IMR-90 (cell line): Measurements from ENCODE around the gene ZNF213. TPM values are rescaled to one million over a fixed set of nuclear protein-coding genes. Genes with fewer than 3 reads are reported as not detected.

ENCODE experiments used
- ATAC-seq: fragments of 200-7000 bp; cut with Tn5 transposase; 2 replicates; pipeline ENCODE4 v1.9.1; 2020; ENCODE audit warnings: low read depth, mild to moderate bottlenecking, moderate library complexity
- BruUV-seq: library from RNA; stranded (reverse); fragments of 400-500 nt; replicated peaks from 2 replicates; lab custom pipeline; 2021; lab: Mats Ljungman, UMichigan
- CTCF ChIA-PET: fragments of 300-600 bp; formaldehyde crosslinking; extraction: SDS; loops from one replicate; lab custom pipeline; 2021; ENCODE audit warnings: antibody characterized with exemption; lab: Yijun Ruan, JAX
- POLR2A ChIA-PET: fragments of 300-600 bp; sonication (Branson Sonifier 250); formaldehyde crosslinking; loops from one replicate; lab custom pipeline; 2022; ENCODE audit warnings: antibody characterized with exemption; ENCODE audit not compliant: unreplicated experiment; lab: Charles Lee
- DNase-seq: peaks from one replicate; pipeline ENCODE4 v3.0.0; 2013
- H2AFZ ChIP-seq: replicated peaks from 2 replicates; pipeline ENCODE3; 2013; ENCODE audit warnings: low read length, mild to moderate bottlenecking; ENCODE audit not compliant: poor library complexity
- H2AK5ac ChIP-seq: 2 replicates; pipeline ENCODE4 v1.6.1; 2013; ENCODE audit warnings: low read depth, low read length, inconsistent platforms
- H2AK9ac ChIP-seq: replicated peaks from 2 replicates; pipeline ENCODE3; 2013; ENCODE audit warnings: mild to moderate bottlenecking, low read depth, low read length, moderate library complexity; ENCODE audit not compliant: poor library complexity
- H2BK120ac ChIP-seq: 2 replicates; pipeline ENCODE4 v1.6.1; 2013; ENCODE audit warnings: low read depth, low read length, inconsistent platforms
- H2BK15ac ChIP-seq: 3 replicates; pipeline ENCODE4 v1.6.1; 2013; ENCODE audit warnings: low read depth, low read length, inconsistent platforms
- H2BK20ac ChIP-seq: 2 replicates; pipeline ENCODE4 v1.6.1; 2013; ENCODE audit warnings: low read depth, mild to moderate bottlenecking, inconsistent platforms, low read length, moderate library complexity
- H2BK5ac ChIP-seq: 2 replicates; pipeline ENCODE4 v1.6.1; 2013; ENCODE audit warnings: mild to moderate bottlenecking, low read depth, low read length, inconsistent platforms; ENCODE audit not compliant: poor library complexity, severe bottlenecking
- H3K14ac ChIP-seq: replicated peaks from 2 replicates; pipeline ENCODE4 v1.6.1; 2013; ENCODE audit warnings: low read depth, low read length, inconsistent platforms
- H3K18ac ChIP-seq: 2 replicates; pipeline ENCODE4 v1.6.1; 2013; ENCODE audit warnings: low read depth, low read length, control low read depth
- H3K23ac ChIP-seq: 2 replicates; pipeline ENCODE4 v1.6.1; 2013; ENCODE audit warnings: low read depth, low read length, inconsistent platforms
- H3K27ac ChIP-seq: 2 replicates; pipeline ENCODE4 v1.5.1; 2013; ENCODE audit warnings: mild to moderate bottlenecking, control low read depth, low read length; ENCODE audit not compliant: insufficient read depth
- H3K27me3 ChIP-seq: 2 replicates; pipeline ENCODE4 v1.6.1; 2013; ENCODE audit warnings: low read length; ENCODE audit not compliant: control insufficient read depth, insufficient read depth
- H3K36me3 ChIP-seq: 2 replicates; pipeline ENCODE4 v1.6.1; 2013; ENCODE audit warnings: low read length, mixed read lengths; ENCODE audit not compliant: control insufficient read depth, insufficient read depth
- H3K4ac ChIP-seq: 2 replicates; pipeline ENCODE4 v1.6.1; 2013; ENCODE audit warnings: low read depth, low read length, inconsistent platforms
- H3K4me1 ChIP-seq: 2 replicates; pipeline ENCODE4 v1.6.1; 2013; ENCODE audit warnings: low read length, mixed read lengths; ENCODE audit not compliant: control insufficient read depth, insufficient read depth
- H3K4me2 ChIP-seq: 2 replicates; pipeline ENCODE4 v1.6.1; 2013; ENCODE audit warnings: low read depth, mild to moderate bottlenecking, control low read depth, low read length, moderate library complexity
- H3K4me3 ChIP-seq: 2 replicates; pipeline ENCODE4 v1.5.1; 2013; ENCODE audit warnings: low read depth, mild to moderate bottlenecking, control low read depth, low read length, moderate library complexity; ENCODE audit not compliant: insufficient read depth
- H3K56ac ChIP-seq: 2 replicates; pipeline ENCODE4 v1.6.1; 2013; ENCODE audit warnings: low read length, inconsistent platforms; ENCODE audit not compliant: insufficient read depth; ENCODE audit errors: extremely low read depth
- H3K79me1 ChIP-seq, 2 experiments: 2 replicates each; pipeline ENCODE4 v1.6.1; 2013; ENCODE audit warnings: low read length in 2 of 2, inconsistent platforms in 1 of 2, low read depth in 1 of 2
- H3K9ac ChIP-seq: 2 replicates; pipeline ENCODE4 v1.6.1; 2013; ENCODE audit warnings: low read depth, low read length, control low read depth
- H3K9me1 ChIP-seq: 2 replicates; pipeline ENCODE4 v1.6.1; 2013; ENCODE audit warnings: low read length, inconsistent platforms; ENCODE audit not compliant: insufficient read depth
- H3K9me3 ChIP-seq: 2 replicates; pipeline ENCODE4 v1.6.1; 2013; ENCODE audit warnings: low read length; ENCODE audit not compliant: control insufficient read depth, insufficient read depth
- H4K20me1 ChIP-seq: 2 replicates; pipeline ENCODE4 v1.6.1; 2013; ENCODE audit warnings: low read length, inconsistent platforms; ENCODE audit not compliant: insufficient read depth
- H4K5ac ChIP-seq: 2 replicates; pipeline ENCODE4 v1.6.1; 2013; ENCODE audit warnings: mild to moderate bottlenecking, low read depth, low read length, control low read depth
- H4K8ac ChIP-seq, 2 experiments: 2 replicates each; pipeline ENCODE4 v1.6.1; 2013; ENCODE audit warnings: low read depth in 2 of 2, low read length in 2 of 2, control low read depth in 1 of 2, inconsistent platforms in 1 of 2
- H4K91ac ChIP-seq: 2 replicates; pipeline ENCODE4 v1.6.1; 2013; ENCODE audit warnings: low read depth, low read length, inconsistent platforms; ENCODE audit not compliant: insufficient read depth
- BHLHE40 ChIP-seq: fragments of 150-350 bp; IDR thresholded peaks from 2 replicates; pipeline ENCODE4 v1.6.1; 2016; ENCODE audit warnings: mild to moderate bottlenecking, low read depth, low read length
- CEBPB ChIP-seq: IDR thresholded peaks from 2 replicates; pipeline ENCODE4 v1.6.1; 2012; ENCODE audit warnings: low read depth, low read length, improper control_type of control experiment
- CHD1 ChIP-seq: IDR thresholded peaks from 2 replicates; pipeline ENCODE4 v1.6.1; 2012; ENCODE audit warnings: low read depth, low read length, improper control_type of control experiment
- CTCF ChIP-seq: conservative IDR thresholded peaks from 2 replicates; pipeline ENCODE4 v1.5.1; 2012; ENCODE audit warnings: mild to moderate bottlenecking, low read depth, low read length, improper control_type of control experiment
- ELK1 ChIP-seq: fragments of 150-350 bp; IDR thresholded peaks from 2 replicates; pipeline ENCODE4 v1.6.1; 2016; ENCODE audit warnings: low read depth, mild to moderate bottlenecking, low read length, moderate library complexity, borderline replicate concordance
- FOS ChIP-seq: fragments of 150-350 bp; IDR thresholded peaks from 2 replicates; pipeline ENCODE4 v1.6.1; 2016; ENCODE audit warnings: low read depth, low read length
- MAFK ChIP-seq: IDR thresholded peaks from 2 replicates; pipeline ENCODE4 v1.6.1; 2012; ENCODE audit warnings: low read depth, low read length, improper control_type of control experiment
- MAZ ChIP-seq: IDR thresholded peaks from 2 replicates; pipeline ENCODE4 v1.6.1; 2012; ENCODE audit warnings: low read depth, mild to moderate bottlenecking, low read length, improper control_type of control experiment, moderate library complexity, borderline replicate concordance
- MXI1 ChIP-seq: IDR thresholded peaks from 2 replicates; pipeline ENCODE4 v1.6.1; 2012; ENCODE audit warnings: low read depth, mild to moderate bottlenecking, low read length, moderate library complexity, borderline replicate concordance
- NFE2L2 ChIP-seq: fragments of 150-350 bp; IDR thresholded peaks from 2 replicates; pipeline ENCODE4 v1.6.1; 2016; ENCODE audit warnings: low read depth, mild to moderate bottlenecking, low read length
- POLR2A ChIP-seq: IDR thresholded peaks from 2 replicates; pipeline ENCODE4 v1.6.1; 2012; ENCODE audit warnings: mild to moderate bottlenecking, low read depth, low read length
- RAD21 ChIP-seq: IDR thresholded peaks from 2 replicates; pipeline ENCODE4 v1.6.1; 2012; ENCODE audit warnings: low read length, improper control_type of control experiment
- RCOR1 ChIP-seq: IDR thresholded peaks from 2 replicates; pipeline ENCODE4 v1.6.1; 2012; ENCODE audit warnings: mild to moderate bottlenecking, low read length, improper control_type of control experiment; ENCODE audit not compliant: insufficient replicate concordance
- RFX5 ChIP-seq: IDR thresholded peaks from 2 replicates; pipeline ENCODE4 v1.8.0; 2012; ENCODE audit warnings: low read depth, mild to moderate bottlenecking, low read length, moderate library complexity
- SMC3 ChIP-seq: fragments of 150-350 bp; IDR thresholded peaks from 2 replicates; pipeline ENCODE4 v1.6.1; 2016; ENCODE audit warnings: low read depth, mild to moderate bottlenecking, antibody characterized with exemption, low read length, moderate library complexity
- USF2 ChIP-seq: fragments of 150-350 bp; IDR thresholded peaks from 2 replicates; pipeline ENCODE4 v1.6.1; 2017; ENCODE audit warnings: mild to moderate bottlenecking, antibody characterized with exemption, low read length, low read depth
- WGBS, 2 experiments: methylation state at CpG; one replicate each; pipeline versions ENCODE4 v1.1.5 to v1.1.7; 2013; ENCODE audit warnings: missing lambda C conversion rate in 2 of 2; ENCODE audit not compliant: insufficient read length in 1 of 2; ENCODE audit errors: extremely low coverage in 2 of 2; 5-methylcytosine and 5-hydroxymethylcytosine counted together
- dilution Hi-C: fragments of 300-500 bp; cut with HindIII; formaldehyde crosslinking; loops from one replicate; pipeline ENCODE4 v1.14.3; 2018; ENCODE audit warnings: low sequenced_read_pairs; ENCODE audit not compliant: unreplicated experiment
- in situ Hi-C: fragments of 300-500 bp; cut with MboI; formaldehyde crosslinking; loops from 3 replicates; pipeline ENCODE4 v1.14.3; 2019; ENCODE audit warnings: low sequenced_read_pairs, inconsistent platforms, mixed read lengths
- intact Hi-C: fragments of 100-400 bp; cut with micrococcal nuclease; formaldehyde crosslinking; loops from 2 replicates; pipeline ENCODE4 v1.10.0; 2022
- polyA plus RNA-seq, 3 experiments: library from polyadenylated mRNA; depleted of rRNA; stranded (reverse); fragments of >200 nt; gene quantifications; 2 replicates each; pipeline ENCODE4 v1.2.3, GENCODE V29; 2012; ENCODE audit warnings: low replicate concordance in 1 of 3
- total RNA-seq: library from RNA; depleted of rRNA; stranded (reverse); fragments of >200 nt; gene quantifications from 2 replicates; pipeline ENCODE4 v1.2.3, GENCODE V29; 2012

ZNF213 gene
- total and polyA plus RNA-seq, 2 of the 4 experiments (the other 2 are of a cell fraction), result 0.72 to 4.0 TPM

- dilution Hi-C loops (no loop called here), in situ Hi-C loops (no loop called here), intact Hi-C loops (no loop called here)
- no peak overlapping the region for H3K14ac ChIP-seq
- no peak overlapping the region for H3K27ac ChIP-seq
- no TSS peak for BruUV-seq
- TF ChIP-seq MAFK (no peak), FOS (no peak), MAZ (no peak), RFX5 (no peak), NFE2L2 (no peak), CHD1 (no peak), BHLHE40 (no peak), RAD21 (no peak), CEBPB (no peak), MXI1 (no peak), CTCF (no peak), SMC3 (no peak), USF2 (no peak), POLR2A (no peak), RCOR1 (no peak), ELK1 (no peak)
- no peak overlapping the region for H3K56ac ChIP-seq
- no peak overlapping the region for H3K4ac ChIP-seq
- H3K4me2 ChIP-seq, result no peak overlapping the region
- no peak overlapping the region for H4K8ac ChIP-seq
- H2BK5ac ChIP-seq, result no peak overlapping the region
- 83% methylated on average over 17 of the region's 23 CpGs; no CpG with 5 or more reads in 1 of the 2 experiments for WGBS, 2 experiments
- no peak overlapping the region for H3K4me3 ChIP-seq
- no peak overlapping the region for H2BK120ac ChIP-seq
- no peak overlapping the region for H2BK15ac ChIP-seq
- no peak overlapping the region for H2AK5ac ChIP-seq
- 0 out of 2 replicates have a peak, but pooled peaks cover 3% of the 10 kb centered on the region for H3K9me1 ChIP-seq
- no peak overlapping the region for H3K18ac ChIP-seq
- peaks cover 18% of the 10 kb centered on the region for H3K36me3 ChIP-seq
- no peak overlapping the region for H2AFZ ChIP-seq
- CTCF ChIA-PET, result no interaction called here
- no peaks in the 10 kb centered on the region for H3K27me3 ChIP-seq
- no peak overlapping the region for H2BK20ac ChIP-seq
- ATAC-seq (no peak), DNase-seq (no peak)
- H4K5ac ChIP-seq, result no peak overlapping the region
- POLR2A ChIA-PET, result no interaction called here
- no peaks in the 10 kb centered on the region for H3K9me3 ChIP-seq
- no peak overlapping the region for H4K91ac ChIP-seq
- H3K79me1 ChIP-seq, result peaks cover 0 to 7% of the 10 kb centered on the region in 2 experiments; a peak in 2 of 4 replicates
- H3K23ac ChIP-seq, result no peak overlapping the region
- H3K4me1 ChIP-seq, result peaks cover 3% of the 10 kb centered on the region
- H2AK9ac ChIP-seq, result no peak overlapping the region
- no peaks in the 10 kb centered on the region for H4K20me1 ChIP-seq
- no peak overlapping the region for H3K9ac ChIP-seq
Observed at GRCh38 chr16:3143598-3144320, 8.9 kb downstream of the ZNF213 start.
